Neural cell (in vitro differentiated cells): ENCODE data around the gene LIMCH1. TPM values are rescaled to one million over a fixed set of nuclear protein-coding genes. Genes with fewer than 3 reads are reported as not detected.

Source experiments
- H2AFZ ChIP-seq: fragments of 200-600, 300-800 bp; sonication (generic), shearing (Covaris generic); 2 replicates; pipeline ENCODE4 v1.6.0; 2014; ENCODE audit warnings: low read depth, mild to moderate bottlenecking, antibody characterized with exemption, low read length, moderate library complexity
- H3F3A ChIP-seq: fragments of 200-600 bp; shearing (Covaris generic); 2 replicates; pipeline ENCODE4 v1.6.1; 2016; ENCODE audit warnings: mild to moderate bottlenecking, moderate library complexity, mixed read lengths, antibody characterized with exemption, low read length; ENCODE audit not compliant: insufficient read depth, poor library complexity, severe bottlenecking
- H3K27ac ChIP-seq: fragments of 200-600, 300-800 bp; sonication (generic), shearing (Covaris generic); 2 replicates; pipeline ENCODE4 v1.5.1; 2014; ENCODE audit warnings: mild to moderate bottlenecking, low read length, moderate library complexity
- H3K27me3 ChIP-seq: fragments of 300-800, 200-600 bp; sonication (generic), shearing (Covaris generic); 2 replicates; pipeline ENCODE4 v1.6.0; 2014; ENCODE audit warnings: mild to moderate bottlenecking, low read depth, low read length, moderate library complexity; ENCODE audit not compliant: insufficient read depth
- H3K36me3 ChIP-seq: fragments of 300-800, 200-600 bp; sonication (generic), shearing (Covaris generic); 2 replicates; pipeline ENCODE4 v1.5.1; 2014; ENCODE audit warnings: mild to moderate bottlenecking, antibody characterized with exemption, low read length, moderate library complexity; ENCODE audit not compliant: insufficient read depth
- H3K4me2 ChIP-seq: fragments of 300-800, 200-600 bp; sonication (generic), shearing (Covaris generic); 2 replicates; pipeline ENCODE4 v1.6.0; 2014; ENCODE audit warnings: mild to moderate bottlenecking, low read length
- H3K4me3 ChIP-seq: fragments of 300-800, 200-600 bp; sonication (generic), shearing (Covaris generic); 2 replicates; pipeline ENCODE4 v1.5.1; 2014; ENCODE audit warnings: mild to moderate bottlenecking, low read length, moderate library complexity
- H3K79me2 ChIP-seq: fragments of 200-600 bp; shearing (Covaris generic); replicated peaks from 2 replicates; pipeline ENCODE4 v1.6.0; 2014; ENCODE audit warnings: mild to moderate bottlenecking, low read length, moderate library complexity; ENCODE audit not compliant: insufficient read depth
- H3K9ac ChIP-seq: fragments of 300-800, 200-600 bp; sonication (generic), shearing (Covaris generic); 2 replicates; pipeline ENCODE4 v1.6.1; 2016; ENCODE audit warnings: mild to moderate bottlenecking, low read length, mixed read lengths
- H3K9me2 ChIP-seq: fragments of 200-600 bp; shearing (Covaris generic); 2 replicates; pipeline ENCODE4 v1.6.1; 2016; ENCODE audit warnings: mild to moderate bottlenecking, low read length, mixed read lengths; ENCODE audit not compliant: insufficient read depth
- H3K9me3 ChIP-seq: fragments of 200-600, 300-800 bp; sonication (generic), shearing (Covaris generic); 2 replicates; pipeline ENCODE4 v1.6.1; 2016; ENCODE audit warnings: mild to moderate bottlenecking, mixed run types, low read length, moderate library complexity, mixed read lengths
- H4K20me1 ChIP-seq: fragments of 200-600 bp; shearing (Covaris generic); 2 replicates; pipeline ENCODE4 v1.6.1; 2016; ENCODE audit warnings: mild to moderate bottlenecking, mixed run types; ENCODE audit not compliant: insufficient read depth
- EP300 ChIP-seq: fragments of 450-650 bp; conservative IDR thresholded peaks from 2 replicates; pipeline ENCODE4 v1.6.1; 2014; ENCODE audit warnings: antibody characterized with exemption, mild to moderate bottlenecking, moderate library complexity; ENCODE audit not compliant: poor library complexity, severe bottlenecking
- EZH2 ChIP-seq: fragments of 200-600, 300-800 bp; shearing (Covaris generic), sonication (generic); IDR thresholded peaks from 2 replicates; pipeline ENCODE4 v1.6.1; 2014; ENCODE audit warnings: antibody characterized with exemption, low read length, borderline replicate concordance, mild to moderate bottlenecking; ENCODE audit not compliant: insufficient read depth, poor library complexity, severe bottlenecking
- MXI1 ChIP-seq: fragments of 450-650 bp; conservative IDR thresholded peaks from 2 replicates; pipeline ENCODE4 v1.6.1; 2014; ENCODE audit warnings: antibody characterized with exemption, mild to moderate bottlenecking; ENCODE audit not compliant: poor library complexity, severe bottlenecking
- POLR2AphosphoS5 ChIP-seq: IDR thresholded peaks from 2 replicates; pipeline ENCODE4 v1.6.1; 2012
- RAD21 ChIP-seq: fragments of 450-650 bp; conservative IDR thresholded peaks from 2 replicates; pipeline ENCODE4 v1.6.1; 2014; ENCODE audit warnings: antibody characterized with exemption, mild to moderate bottlenecking, moderate library complexity
- REST ChIP-seq: IDR thresholded peaks from 2 replicates; pipeline ENCODE4 v1.6.1; 2012; ENCODE audit warnings: borderline replicate concordance
- SMC3 ChIP-seq: fragments of 450-650 bp; conservative IDR thresholded peaks from 2 replicates; pipeline ENCODE4 v1.6.1; 2014; ENCODE audit warnings: antibody characterized with exemption, mild to moderate bottlenecking, moderate library complexity; ENCODE audit not compliant: poor library complexity
- TAF1 ChIP-seq: IDR thresholded peaks from 2 replicates; pipeline ENCODE4 v1.6.1; 2012; ENCODE audit warnings: low read depth
- polyA plus RNA-seq: library from polyadenylated mRNA; depleted of rRNA; stranded (reverse); fragments of >200 nt; gene quantifications from 2 replicates; pipeline ENCODE4 v1.2.3, GENCODE V29; 2014
- TF ChIP-seq, protein P1 (sequence below): fragments of 450-650 bp; IDR thresholded peaks from 2 replicates; pipeline ENCODE4 v1.5.1; 2014; ENCODE audit warnings: antibody characterized with exemption, mild to moderate bottlenecking, moderate library complexity; ENCODE audit not compliant: poor library complexity, severe bottlenecking

Gene LIMCH1
- polyA plus RNA-seq, 1 donor from 2014 or later, result 9.1 TPM

DNA sequence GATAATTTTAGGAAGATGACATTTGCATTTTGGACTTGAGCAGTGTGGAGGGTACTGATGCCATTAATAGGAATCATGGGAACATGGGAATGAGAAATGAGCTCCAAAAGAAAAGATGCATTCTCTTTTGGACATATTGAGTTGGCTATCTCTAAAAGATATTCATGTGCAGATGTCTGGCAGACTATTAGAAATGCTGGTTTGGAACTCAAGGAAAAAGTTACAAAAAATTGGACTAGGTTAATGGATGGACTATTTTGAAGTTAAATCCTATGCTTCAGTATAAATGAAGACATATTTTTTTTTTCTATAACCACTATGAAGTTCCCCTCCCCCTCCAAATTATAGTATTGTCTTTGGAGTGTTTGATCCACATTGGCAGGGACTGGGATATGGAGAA is 3.6 kb upstream of the LIMCH1 start:
- Histone ChIP-seq H3K27me3 (no peaks in the 10 kb centered on the region), H3K27ac (no peak overlapping the region), H3K9me3 (no peaks in the 10 kb centered on the region), H2AFZ (no peak overlapping the region), H3K79me2 (no peaks in the 10 kb centered on the region), H3K9me2 (no peaks in the 10 kb centered on the region), H3K4me3 (no peak overlapping the region), H4K20me1 (no peaks in the 10 kb centered on the region), H3K9ac (no peak overlapping the region), H3K4me2 (no peak overlapping the region), H3F3A (no peaks in the 10 kb centered on the region), H3K36me3 (no peaks in the 10 kb centered on the region)
- TF ChIP-seq EZH2 (no peak), RAD21 (no peak), POLR2AphosphoS5 (no peak), REST (no peak), EP300 (no peak), MXI1 (no peak), SMC3 (no peak), TAF1 (no peak)
- TF ChIP-seq, protein P1, sequence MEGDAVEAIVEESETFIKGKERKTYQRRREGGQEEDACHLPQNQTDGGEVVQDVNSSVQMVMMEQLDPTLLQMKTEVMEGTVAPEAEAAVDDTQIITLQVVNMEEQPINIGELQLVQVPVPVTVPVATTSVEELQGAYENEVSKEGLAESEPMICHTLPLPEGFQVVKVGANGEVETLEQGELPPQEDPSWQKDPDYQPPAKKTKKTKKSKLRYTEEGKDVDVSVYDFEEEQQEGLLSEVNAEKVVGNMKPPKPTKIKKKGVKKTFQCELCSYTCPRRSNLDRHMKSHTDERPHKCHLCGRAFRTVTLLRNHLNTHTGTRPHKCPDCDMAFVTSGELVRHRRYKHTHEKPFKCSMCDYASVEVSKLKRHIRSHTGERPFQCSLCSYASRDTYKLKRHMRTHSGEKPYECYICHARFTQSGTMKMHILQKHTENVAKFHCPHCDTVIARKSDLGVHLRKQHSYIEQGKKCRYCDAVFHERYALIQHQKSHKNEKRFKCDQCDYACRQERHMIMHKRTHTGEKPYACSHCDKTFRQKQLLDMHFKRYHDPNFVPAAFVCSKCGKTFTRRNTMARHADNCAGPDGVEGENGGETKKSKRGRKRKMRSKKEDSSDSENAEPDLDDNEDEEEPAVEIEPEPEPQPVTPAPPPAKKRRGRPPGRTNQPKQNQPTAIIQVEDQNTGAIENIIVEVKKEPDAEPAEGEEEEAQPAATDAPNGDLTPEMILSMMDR, result no peak

DNA sequence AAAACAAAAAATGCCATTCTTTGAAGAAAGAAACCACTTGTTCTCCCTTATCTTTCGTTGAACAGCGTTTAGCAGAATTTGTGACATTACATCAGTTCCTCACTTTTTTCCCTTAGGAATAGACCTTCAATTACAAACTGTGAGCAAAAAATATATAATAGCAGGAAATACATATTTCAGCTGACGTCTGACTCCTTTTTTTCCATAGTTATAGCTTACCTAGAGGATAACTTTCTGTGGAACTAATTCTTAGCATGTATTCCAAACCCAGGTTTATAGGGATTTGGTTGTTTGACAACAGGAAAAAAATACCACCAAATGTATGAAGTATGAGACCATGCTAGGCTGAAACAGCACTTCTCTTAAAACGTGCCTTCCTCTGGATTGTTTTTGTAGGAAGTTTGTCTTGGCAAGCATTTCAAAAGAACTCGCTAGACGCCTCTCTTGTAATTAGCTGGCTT is 2.0 kb upstream of the LIMCH1 start:
- no peak for TF ChIP-seq MXI1
- Histone ChIP-seq H4K20me1 (no peaks in the 10 kb centered on the region), H3K27ac (no peak overlapping the region), H3K9ac (no peak overlapping the region), H3K9me2 (no peaks in the 10 kb centered on the region), H3F3A (no peaks in the 10 kb centered on the region), H3K9me3 (no peaks in the 10 kb centered on the region), H2AFZ (no peak overlapping the region), H3K4me3 (no peak overlapping the region), H3K27me3 (no peaks in the 10 kb centered on the region), H3K79me2 (no peaks in the 10 kb centered on the region), H3K36me3 (no peaks in the 10 kb centered on the region), H3K4me2 (no peak overlapping the region)
